ENCODE measurements around the gene CD3D.

DNA sequence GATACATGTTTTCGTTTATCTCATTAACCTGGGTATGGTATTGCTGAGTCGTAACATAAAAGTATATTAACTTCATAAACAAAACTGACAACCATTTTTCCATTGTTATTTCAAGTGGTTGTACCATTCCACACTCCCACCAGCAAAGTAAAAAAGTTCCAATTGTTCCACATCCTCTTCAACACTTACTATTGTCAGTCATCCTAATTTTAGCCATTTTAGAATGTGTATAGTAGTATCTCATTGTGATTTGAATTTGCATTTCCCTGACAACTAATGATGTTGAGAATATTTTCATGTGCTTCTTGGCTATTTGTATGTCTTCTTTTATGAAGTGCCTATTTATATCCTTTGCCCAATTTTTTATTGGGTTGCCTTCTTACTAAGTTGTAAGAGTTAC, 48.5 kb downstream of the CD3D start:
- TF ChIP-seq, protein P1, sequence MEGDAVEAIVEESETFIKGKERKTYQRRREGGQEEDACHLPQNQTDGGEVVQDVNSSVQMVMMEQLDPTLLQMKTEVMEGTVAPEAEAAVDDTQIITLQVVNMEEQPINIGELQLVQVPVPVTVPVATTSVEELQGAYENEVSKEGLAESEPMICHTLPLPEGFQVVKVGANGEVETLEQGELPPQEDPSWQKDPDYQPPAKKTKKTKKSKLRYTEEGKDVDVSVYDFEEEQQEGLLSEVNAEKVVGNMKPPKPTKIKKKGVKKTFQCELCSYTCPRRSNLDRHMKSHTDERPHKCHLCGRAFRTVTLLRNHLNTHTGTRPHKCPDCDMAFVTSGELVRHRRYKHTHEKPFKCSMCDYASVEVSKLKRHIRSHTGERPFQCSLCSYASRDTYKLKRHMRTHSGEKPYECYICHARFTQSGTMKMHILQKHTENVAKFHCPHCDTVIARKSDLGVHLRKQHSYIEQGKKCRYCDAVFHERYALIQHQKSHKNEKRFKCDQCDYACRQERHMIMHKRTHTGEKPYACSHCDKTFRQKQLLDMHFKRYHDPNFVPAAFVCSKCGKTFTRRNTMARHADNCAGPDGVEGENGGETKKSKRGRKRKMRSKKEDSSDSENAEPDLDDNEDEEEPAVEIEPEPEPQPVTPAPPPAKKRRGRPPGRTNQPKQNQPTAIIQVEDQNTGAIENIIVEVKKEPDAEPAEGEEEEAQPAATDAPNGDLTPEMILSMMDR (IDR thresholded peaks at IDR 0.05), result no peak
- no peak for TF ChIP-seq POLR2A (IDR thresholded peaks at IDR 0.05)
